ENCODE results near the gene ST6GALNAC5.

- TF ChIP-seq CTCF (IDR thresholded peaks at IDR 0.05): no peak
- TF ChIP-seq POLR2AphosphoS5 (IDR thresholded peaks at IDR 0.05): no peak
- no peak for TF ChIP-seq POLR2A (IDR thresholded peaks at IDR 0.05)
Observed at GRCh38 chr1:77031106-77031662, 163.9 kb downstream of the ST6GALNAC5 start.

Data from suprapubic skin (tissue), 4 donors.